HG03097 (cell line): ENCODE measurements around the gene PDE8B.
"Not testable (repeated sequence)": the region's sequence is repeated elsewhere in the genome, so short reads cannot be mapped to it uniquely, and the experiment has no call there.

Source experiments
- ATAC-seq: cut with Tn5 transposase; IDR thresholded peaks from one replicate; pipeline ENCODE4 v1.9.1; 2021; ENCODE audit not compliant: unreplicated experiment, low FRiP score

Gene PDE8B

DNA sequence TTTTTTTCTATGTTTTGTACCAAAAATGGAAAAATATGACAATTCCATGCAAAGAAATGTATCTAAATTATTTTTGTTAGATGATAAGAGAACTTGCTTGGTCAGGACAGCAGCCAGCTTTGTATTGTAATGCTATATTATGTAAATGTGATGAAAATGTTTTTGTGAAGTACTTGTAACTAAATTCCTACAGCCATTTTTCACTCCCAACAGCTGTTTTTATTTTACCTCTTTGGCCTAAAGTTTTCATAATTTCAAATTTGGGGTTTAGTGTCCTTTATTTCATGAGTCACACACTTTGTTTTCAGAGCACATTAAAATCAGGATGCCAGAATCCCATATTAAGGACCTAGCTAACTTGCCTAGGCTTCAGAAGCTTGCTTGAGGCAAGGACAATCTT, 217.5 kb downstream of the PDE8B start:
- ATAC-seq = no peak

DNA sequence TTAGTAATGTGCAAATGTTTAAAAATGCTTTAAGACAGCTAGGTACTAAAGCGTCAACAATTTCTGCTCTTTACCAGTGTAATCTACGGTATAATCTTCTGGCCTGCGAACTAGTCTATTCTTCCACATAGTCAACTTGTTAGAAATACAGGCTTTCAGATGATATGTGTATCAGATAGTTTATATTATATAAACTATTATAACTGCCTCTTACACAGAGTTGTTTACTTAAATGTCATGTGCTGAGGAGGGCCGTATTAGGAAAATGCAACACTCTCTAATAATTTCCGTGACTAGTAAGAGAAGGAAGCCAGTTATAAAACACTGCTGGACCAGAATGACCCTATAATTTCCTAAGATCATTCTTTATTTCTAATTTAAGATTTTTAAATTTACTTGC, 218.0 kb downstream of the PDE8B start:
- ATAC-seq = no peak

DNA sequence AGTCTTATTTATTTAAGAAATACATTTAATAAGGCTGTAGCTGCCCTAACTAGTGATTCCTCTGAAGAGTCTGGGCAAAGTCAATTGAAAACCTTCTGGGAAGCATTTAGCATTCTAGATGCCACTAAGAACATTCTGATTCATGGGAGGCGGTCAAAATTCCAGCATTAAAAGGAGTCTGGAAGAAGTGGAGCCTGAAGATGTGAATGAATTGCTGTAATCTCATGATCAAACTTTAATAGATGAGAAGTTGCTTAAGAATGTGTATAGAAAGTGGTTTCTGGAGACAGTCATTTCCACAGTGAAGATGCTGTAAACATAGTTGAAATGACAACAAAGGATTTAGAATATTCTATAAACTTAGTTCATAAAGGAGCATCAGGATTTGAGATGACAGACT, 220.2 kb downstream of the PDE8B start:
- ATAC-seq = no peak

DNA sequence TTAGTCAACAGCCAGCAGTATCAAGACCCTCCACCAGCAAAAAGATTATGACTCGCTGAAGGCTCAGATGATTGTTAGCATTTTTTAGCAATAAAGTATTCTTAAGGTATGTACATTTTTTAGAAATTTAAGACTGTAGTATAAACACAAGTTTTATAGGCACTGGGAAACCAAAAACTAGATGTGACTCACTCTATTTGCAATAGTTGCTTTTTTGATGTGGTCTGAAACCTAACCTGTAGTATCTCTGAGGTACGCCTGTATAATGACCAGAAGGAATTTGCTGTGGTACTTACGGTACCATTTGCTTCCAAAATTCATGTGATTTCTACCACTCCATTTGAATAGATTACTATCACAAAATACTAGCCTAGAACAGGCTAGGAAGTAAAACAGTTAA, 220.8 kb downstream of the PDE8B start:
- ATAC-seq = no peak

DNA sequence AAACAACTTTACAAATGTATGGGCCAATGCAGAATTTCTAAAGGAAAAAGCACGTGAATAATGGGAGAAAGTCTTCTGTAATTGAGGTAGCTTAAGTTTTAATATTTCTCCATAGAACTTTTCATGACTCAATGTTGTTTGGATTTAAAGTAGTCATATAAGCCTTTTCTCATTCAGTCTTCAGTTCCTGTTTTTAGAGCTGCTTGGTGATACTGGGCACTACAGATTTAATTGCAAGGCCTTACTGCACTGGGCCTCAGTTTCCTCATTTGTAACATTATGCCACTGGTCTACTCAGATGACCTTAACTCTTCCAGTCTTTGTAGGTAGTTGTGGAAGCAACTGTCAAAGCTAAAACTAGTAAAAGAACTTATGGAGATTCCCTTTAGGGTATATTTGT, 221.2 kb downstream of the PDE8B start:
- no peak for ATAC-seq

DNA sequence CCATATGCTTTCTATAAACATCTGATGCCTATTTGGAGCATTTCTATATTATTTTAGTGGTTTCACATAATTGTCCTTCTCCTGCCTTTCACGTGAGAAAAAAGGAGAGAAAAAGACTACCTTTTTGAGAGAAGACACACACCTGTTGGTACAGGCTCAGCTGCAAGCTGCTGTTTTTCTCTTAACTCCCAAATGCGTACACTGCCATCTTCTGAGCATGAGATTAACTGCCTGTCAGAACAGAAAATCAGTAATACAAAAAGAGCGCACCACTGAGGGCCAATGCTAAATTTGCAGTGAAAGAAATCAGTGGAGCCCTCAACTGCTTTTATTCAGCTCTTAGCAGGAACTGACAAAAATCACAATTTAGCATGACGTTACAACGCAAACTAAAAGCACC, 226.7 kb downstream of the PDE8B start:
- no peak for ATAC-seq

DNA sequence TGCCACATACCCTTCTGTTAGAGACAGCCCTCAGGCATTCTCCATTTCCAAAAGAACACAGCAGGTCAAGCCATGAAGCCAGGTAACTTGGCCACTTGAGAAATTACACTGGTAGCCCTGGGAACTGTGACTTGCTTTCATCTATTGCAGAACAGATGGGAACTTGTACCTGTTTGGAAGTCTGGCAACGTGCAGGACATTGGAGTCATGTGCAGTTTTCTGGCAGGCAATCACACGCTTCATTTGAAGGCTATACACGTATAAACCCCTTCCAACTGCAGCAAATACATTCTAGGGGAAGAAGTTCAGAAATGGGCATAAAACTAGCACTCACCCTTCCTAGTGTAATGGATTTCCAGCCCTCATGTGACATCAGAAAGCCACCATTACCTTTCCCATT, 227.6 kb downstream of the PDE8B start:
- no peak for ATAC-seq

DNA sequence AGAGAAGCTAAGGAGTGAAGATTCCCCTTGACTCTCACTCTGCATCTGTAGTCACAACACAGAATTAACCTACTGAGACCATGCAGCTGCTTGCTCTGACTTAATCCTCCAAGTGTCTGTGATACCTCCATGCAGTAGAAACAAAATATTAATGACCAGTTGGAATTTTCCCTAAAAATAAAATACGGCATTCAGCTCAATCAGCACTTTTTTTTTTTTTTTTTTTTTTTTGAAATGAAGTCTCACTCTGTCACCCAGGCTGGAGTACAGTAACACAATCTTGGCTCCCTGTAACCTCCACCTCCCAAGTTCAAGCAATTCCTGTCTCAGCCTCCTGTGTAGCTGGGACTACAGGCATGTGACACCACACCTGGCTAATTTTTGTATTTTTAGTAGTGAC, 233.2 kb downstream of the PDE8B start:
- no peak for ATAC-seq

DNA sequence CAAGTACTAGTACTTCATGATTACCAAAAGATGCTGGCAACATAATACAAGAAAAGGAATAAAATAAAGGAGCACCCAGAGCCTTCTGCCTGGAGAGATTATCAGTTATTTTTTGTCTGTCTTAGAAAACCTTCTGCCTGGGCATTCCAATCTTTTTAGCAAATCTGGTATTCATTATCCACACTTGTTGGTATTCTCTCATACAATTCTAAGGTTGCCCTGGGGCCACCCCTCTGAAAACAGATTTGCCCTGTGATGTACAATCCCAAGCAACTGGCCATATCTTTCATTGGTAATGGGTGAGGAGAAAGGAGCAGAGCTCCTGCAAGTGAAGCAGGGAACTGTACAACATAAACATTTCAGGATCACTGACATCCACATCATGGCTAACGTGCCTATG, 233.9 kb downstream of the PDE8B start:
- ATAC-seq = no peak

DNA sequence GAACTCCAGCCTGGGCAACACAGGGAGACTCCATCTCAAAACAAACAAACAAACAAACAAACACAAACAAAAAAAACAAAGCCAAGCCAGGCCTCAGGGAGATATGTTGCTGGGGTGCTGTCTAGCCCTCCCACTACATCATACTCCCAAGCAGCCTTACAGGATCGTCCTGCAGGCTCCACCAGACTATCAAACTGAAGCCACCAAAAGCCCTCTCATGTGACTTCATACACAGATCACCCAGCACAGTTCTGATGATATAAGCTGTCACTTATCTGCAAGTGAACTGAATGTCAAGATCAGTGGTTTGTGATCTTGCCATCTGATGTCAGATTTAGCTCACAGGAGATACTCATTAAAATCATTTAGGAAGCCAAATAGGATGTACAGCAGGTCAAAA, 238.4 kb downstream of the PDE8B start:
- no peak for ATAC-seq

DNA sequence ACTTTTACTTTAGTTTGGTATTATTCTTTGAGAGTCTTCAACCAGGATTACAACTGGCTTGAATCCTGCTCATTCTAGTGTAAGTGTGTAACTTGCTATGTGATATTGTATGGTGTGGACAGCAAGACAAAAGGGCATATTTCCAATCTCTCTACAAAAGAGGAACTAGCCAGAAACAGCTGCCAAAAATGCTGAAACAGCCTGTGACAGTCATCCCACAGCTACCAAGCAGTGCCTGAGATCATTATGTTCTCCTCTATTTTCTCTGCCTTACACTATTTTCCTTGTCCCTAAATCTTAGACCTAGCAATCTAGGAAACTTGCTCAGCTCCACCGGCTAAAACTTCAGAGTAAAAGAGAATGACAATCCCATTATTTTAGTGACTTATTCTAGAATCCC, 238.8 kb downstream of the PDE8B start:
- ATAC-seq = no peak

DNA sequence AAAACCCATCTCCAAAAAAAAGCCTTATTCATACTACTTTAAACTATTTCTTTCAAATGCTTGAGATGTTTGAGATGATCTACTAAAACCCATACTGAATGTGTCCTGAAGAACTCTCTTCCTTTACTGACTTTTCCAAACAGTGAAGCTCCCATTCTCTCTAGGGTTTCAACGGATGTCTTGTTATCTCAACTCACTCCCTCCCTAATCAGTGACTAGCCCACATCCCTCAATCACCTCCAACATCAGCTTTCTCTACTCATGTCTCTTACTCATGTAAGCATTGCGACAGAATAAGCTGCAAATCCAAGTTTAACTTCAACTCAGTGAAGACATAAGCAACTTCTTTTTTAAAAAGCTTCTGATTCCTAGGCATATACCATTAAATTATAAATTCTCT, 239.5 kb downstream of the PDE8B start:
- ATAC-seq = no peak

DNA sequence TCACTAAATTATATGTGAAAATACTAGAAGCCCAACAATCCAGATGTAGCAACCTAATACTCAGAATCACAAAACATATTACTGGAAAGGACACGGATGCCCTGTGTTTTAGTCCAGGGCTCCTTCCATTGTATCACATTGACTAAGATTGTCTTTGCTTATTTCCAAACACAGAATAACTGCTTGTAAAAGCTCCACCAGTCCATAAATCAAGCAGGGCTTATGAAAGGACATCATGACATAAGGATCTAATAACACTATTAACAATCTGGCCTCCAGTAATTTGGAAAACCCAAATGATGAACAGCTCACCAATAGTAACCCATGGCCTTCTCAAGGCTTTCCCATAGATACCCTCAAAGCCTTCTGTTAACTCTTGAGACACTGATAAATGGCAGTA, 241.9 kb downstream of the PDE8B start:
- no peak for ATAC-seq

DNA sequence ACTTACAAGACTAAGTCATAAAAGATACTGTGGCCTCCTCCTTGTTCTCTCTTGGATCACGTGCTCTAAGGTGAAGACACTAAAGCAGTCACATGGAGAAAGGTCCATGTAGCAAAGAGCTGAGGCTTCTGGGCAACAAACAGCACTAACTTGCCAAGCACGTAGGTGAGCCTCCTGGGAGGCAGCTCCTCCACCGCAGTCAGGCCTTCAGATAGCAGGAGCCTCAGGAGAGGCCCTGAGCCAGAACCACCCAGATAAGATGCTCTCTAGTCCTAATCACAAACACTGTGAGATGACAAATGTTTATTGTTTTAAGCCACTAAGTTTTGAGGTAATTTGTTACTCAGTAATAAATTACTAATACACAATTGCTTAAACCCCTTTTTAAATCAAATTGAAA, 243.6 kb downstream of the PDE8B start:
- no peak for ATAC-seq

DNA sequence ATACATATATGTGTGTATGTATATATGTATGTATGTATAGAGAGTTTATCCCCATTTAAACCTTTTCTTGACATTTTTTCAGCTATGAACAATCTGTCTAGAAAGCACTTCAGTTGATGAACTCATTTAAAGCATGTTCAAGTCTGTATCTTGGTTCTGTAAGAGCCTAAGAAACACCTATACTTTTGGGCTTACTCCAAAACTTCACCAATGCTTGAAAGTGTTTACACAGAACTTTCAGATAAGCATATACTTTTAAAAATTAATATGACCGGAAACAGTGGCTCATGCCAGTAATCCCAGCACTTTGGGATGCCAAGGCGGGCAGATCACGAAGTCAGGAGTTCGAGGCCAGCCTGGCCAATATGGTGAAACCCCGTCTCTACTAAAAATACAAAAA, 250.8 kb downstream of the PDE8B start:
- no peak for ATAC-seq

DNA sequence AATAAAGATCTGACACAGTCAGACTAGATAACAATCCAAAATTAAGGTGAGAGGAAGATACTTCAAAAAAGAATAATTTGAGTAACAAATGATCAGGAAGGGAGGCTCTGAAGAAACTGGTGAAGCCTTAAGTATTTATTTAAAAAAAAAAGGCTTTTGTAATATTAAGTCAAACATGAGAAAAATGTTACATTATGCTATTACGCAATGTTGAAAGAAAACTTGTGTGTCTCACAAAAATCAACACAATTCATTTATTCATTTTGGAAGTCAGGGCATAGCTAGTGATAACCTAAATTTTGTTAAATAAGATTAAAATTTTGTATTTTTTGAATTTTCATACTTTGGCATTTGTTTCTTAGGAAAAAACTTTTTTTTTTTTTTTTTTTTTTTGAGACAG, 253.4 kb downstream of the PDE8B start:
- no peak for ATAC-seq

DNA sequence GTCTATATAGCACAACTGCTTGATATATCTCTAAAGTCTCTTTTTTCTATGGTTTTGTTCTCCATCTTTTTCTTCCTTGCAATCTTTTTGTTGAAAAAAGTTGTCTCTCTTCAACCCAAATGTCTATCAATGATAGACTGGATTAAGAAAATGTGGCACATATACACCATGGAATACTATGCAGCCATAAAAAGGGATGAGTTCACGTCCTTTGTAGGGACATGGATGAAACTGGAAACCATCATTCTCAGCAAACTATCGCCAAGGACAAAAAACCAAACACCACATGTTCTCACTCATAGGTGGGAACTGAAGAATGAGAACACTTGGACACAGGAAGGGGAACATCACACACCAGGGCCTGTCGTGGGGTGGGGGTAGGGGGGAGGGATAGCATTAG, 258.4 kb downstream of the PDE8B start:
- ATAC-seq = not testable (repeated sequence)

DNA sequence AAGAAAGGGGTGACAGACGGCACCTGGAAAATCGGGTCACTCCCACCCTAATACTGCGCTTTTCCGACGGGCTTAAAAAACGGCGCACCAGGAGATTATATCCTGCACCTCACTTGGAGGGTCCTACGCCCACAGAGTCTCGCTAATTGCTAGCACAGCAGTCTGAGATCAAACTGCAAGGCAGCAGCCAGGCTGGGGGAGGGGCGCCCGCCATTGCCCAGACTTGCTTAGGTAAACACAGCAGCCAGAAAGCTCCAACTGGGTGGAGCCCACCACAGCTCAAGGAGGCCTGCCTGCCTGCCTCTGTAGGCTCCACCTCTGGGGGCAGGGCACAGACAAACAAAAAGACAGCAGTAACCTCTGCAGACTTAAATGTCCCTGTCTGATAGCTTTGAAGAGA, 264.6 kb downstream of the PDE8B start:
- not testable (repeated sequence) for ATAC-seq
